T-helper 1 cell (primary cell): ENCODE results near the gene BACE1-AS.
"Not testable (repeated sequence)": the region's sequence is repeated elsewhere in the genome, so short reads cannot be mapped to it uniquely, and the experiment has no call there.

ENCODE experiments used
- DNase-seq, 5 donors: peaks; one replicate each; pipeline ENCODE4 v3.0.0-alpha.2; 2012 to 2020
- total RNA-seq, 4 donors: gene quantifications; one replicate each; lab custom pipeline; 2026; lab: John Stamatoyannopoulos, UW

BACE1-AS gene
- 6.2 to 13.4 (median 10.4) reads per million in 4 donors for total RNA-seq

DNA sequence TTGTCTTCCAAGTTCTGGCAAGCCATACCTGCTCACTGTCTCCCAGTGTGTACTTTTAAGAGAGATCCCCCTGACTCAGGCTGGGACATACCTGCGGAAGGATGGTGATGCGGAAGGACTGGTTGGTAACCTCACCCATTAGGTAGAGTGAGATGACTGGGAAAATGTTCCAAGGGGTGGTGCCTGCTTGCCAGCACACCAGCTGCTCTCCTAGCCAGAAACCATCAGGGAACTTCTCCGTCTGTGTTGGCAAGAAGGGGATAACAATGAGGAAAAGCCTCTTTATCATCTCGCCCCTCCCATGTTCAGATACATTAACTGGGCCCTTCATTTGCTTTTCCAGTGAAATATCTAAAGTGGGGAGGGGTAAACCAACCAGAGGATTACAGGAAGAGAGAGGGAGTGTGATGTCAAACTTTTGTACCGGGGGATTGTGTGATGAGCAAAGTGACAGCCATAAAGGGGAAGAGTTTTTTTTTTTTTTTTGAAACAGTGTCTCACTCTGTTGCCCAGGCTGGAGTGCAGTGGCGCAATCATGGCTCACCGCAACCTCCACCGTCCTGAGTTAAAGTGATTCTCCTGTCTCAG lies at the start of gene BACE1-AS:
TSS of gene BACE1-AS (plus strand) at position 538 of the 588 bp plus-strand sequence.
- DNase-seq: no peak

DNA sequence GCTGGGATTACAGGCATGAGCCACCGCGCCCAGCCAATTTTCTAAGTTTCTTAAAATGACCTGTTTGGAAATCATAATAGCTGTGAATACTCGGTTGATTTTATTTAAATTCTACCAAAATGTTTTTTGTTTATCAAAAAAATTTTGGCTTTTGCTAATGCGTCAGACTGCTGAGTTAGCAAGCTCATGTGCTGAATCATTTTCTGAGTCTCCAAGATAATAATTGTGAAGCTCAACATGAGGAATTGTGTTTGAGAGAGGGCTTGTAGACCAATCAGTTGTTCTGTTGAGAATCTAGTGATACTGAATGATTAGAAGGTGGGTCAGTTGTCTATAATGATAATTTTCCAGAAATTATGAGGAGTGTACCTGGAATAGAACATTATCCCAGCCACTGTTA lies 42.8 kb upstream of the BACE1-AS start:
- no peak for DNase-seq

DNA sequence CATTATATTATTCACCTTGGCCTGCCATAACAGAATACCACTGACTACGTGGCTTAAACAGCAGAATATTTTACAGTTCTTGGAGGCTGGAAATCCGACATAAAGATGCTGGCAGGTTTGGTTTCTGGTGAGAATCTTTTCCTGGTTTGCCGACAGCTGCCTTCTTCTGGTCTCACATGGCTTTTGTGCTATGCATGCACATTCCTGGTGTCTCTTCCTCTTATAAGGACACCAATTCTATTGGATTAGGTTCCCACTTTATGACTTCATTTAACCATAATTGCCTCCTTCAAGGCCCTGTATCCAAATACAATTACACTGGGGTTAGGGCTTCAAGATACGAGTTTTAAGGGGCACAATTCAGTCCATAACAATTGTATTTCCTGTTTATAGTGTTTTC lies 41.6 kb upstream of the BACE1-AS start:
- DNase-seq: no peak

DNA sequence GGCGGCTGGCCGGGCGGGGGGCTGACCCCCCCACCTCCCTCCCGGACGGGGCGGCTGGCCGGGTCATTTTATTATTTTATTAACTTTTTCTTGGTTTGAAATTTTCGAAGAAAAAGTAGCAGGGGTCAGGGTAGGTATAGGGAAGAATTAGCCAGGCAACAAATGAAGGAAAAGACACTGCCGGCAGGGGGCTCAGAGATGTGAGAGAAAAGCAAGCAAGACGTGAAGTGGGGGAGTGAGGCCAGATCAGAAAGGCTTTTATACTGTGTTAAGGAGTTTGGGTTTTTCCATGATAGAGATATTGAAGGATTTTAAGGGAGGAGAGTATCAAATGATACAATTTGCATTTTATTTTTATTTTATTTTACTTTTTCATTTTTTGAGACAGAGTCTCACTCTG lies 39.6 kb upstream of the BACE1-AS start:
- DNase-seq: no peak

DNA sequence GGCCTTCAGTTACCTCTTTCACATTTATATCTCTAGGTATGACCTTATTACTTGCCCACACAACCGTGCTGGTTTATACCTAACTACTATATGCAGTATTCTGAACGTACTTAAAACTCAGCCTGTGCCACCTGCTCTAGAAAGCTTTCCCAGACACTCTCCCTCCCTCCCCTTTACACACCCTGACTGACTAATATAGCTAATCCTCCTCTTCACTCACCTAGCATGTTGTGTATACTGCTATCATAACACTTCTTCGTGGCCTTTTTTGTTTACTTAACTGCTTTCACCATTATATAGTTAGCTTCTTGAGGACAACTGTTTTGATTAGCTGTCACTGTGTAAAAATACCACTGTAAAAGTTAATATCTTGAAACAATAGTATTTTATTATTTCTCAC lies 35.2 kb upstream of the BACE1-AS start:
- no peak for DNase-seq

DNA sequence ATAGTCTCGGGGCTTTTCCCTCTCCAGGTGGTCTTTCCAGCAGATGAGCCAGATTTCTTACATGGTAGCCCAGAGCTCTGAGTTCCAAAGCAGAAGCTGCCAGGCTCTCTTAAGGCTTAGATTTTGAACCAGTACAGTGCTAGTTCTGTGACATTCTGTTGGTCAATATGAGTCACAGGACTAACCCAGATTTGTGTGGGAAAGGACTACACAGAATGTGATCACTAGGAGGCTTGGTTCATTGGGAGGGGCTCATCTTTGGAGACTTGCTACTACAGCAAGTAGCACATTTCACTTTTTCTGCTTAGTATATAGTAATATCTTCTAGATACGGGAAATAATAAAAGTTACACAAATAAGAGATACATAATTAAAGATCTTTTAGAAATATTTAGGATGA lies 34.6 kb upstream of the BACE1-AS start:
- no peak for DNase-seq

DNA sequence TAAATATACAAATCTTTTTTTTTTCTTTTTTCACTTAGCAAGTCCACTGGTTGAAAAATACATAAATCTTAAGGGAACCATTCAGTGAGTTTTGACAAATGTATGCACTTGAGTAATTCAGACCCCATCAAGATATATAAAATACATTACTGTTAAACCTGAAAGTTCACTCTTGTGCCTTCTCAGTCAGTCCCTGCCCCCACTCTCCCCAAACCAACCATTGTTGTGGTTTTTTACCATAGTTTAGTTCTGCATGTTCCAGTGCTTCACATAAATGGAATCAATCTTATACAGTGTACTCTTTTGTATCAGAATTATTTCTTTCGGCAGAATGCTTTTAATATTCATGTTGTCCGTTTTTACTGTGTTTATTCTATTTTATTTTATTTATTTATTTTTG lies 32.6 kb upstream of the BACE1-AS start:
- DNase-seq: no peak

DNA sequence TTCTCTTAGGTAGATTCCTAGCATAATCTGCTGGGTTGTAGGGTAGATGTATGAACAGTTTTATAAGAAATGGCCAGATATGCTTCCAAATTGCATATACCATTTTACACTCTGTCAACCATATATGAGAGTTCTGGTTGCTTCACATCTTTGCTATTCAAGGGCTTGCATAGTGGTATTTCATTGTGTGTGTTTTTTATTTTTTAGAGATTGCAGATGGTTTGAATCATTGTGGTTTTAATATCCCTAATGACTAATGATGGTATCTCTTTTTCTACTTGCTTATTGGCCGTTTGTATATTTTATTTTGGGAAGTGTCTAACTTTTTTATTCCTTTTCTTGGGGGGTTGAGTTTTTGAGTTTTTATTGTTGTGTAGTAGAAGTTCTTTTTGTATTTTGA lies 31.7 kb upstream of the BACE1-AS start:
- no peak for DNase-seq

DNA sequence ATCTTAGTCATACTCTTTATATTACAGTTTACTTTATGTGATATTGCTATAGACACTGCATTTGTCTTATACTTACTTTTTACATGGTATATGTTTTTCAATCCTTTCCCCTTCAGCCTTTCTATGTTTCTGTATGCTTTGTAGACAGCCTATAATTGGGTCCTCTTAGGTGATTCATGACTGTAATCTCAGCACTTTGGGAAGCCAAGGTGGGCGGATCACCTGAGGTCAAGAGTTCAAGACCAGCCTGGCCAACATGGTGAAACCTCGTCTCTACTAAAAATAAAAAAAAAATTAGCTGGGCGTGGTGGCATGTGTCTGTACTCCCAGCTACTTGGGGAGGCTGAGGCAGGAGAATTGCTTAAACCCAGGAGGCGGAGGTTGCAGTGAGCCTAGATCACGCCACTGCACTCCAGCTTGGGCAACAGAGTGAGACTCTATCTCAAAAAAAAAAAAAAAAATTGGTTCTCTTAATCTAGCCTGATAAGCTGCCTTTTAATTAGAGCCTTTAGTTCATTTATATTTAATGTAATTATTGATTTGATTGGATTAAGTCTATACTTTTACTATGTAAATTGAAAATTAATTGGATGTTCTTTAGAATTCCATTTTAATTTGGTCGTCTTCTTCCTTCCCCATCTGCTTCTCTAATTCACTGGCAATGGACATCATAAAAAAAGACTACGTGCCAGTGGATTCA lies 26.4 kb upstream of the BACE1-AS start:
- DNase-seq: not testable (repeated sequence)

DNA sequence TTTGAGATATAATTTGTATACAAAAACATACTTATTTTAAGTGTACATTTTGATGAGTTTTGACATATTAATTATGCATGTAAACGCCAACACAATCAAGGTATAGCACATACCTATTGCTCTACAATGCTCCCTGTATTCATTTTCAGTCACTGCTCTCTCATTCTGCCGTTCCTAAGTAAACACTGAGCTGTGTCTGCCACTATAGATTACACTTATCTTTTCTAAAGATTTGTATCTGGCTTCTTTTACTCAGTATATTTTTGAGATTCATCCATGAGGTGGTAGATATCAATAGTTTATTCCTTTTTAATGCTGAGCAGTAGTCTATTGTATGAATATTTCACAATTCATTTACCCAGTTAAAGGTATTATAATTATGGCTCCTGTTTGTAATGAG lies 25.4 kb upstream of the BACE1-AS start:
- DNase-seq: no peak

DNA sequence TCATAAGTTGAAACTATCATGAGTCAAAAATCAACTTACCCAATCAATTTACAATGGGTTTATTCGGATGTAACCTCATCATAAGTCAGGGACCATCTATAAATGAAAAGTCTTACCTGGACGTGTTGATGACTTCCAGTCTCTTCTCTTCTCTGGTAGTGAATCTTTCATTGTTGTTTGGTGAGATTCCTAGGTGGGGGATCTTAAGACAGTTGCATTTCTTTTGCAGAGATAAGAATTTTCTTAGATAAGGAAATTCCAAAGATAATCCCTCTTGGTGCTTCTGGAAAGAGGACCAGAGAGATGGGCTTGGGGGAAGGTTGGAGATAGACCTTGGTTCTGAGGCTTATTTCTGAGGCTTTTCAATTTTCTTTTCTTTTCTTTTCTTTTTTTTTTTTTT lies 21.3 kb upstream of the BACE1-AS start:
- DNase-seq: no peak

DNA sequence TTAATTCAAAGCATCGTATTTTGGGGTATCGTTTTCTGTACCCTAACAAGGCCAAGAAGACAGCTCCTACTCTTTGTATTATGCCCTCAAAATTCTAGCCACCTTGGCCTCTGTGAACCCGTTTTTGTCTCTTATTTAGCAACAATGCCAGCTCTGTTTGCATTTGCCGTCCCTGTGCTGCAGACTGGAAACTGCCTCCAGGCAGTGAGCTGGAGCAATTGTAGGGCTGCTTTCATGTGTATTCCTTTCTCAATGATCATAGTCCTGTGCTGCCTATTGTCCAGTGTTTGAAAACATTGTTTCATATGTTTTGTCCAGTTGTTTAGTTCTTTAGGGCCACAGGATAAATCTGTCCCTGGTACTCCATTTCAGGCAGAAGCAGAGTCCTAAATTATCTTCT lies 19.9 kb upstream of the BACE1-AS start:
- no peak for DNase-seq

DNA sequence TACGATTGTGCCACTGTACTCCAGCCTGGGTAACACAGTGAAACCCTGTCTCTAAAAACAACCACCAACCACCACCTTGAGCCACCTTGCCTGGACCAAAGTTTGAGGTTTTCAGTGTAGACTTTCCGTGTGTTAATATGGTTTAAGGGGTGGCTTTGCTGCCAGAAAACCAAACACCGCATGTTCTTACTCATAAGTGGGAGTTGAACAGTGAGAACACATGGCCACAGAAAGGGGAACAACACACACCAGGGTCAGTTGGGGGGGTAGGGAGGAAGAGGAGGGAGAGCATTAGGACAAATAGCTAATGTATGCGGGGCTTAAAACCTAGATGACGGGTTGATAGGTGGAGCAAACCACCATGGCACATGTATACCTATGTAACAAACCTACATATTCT lies 19.0 kb upstream of the BACE1-AS start:
- DNase-seq: not testable (repeated sequence)

DNA sequence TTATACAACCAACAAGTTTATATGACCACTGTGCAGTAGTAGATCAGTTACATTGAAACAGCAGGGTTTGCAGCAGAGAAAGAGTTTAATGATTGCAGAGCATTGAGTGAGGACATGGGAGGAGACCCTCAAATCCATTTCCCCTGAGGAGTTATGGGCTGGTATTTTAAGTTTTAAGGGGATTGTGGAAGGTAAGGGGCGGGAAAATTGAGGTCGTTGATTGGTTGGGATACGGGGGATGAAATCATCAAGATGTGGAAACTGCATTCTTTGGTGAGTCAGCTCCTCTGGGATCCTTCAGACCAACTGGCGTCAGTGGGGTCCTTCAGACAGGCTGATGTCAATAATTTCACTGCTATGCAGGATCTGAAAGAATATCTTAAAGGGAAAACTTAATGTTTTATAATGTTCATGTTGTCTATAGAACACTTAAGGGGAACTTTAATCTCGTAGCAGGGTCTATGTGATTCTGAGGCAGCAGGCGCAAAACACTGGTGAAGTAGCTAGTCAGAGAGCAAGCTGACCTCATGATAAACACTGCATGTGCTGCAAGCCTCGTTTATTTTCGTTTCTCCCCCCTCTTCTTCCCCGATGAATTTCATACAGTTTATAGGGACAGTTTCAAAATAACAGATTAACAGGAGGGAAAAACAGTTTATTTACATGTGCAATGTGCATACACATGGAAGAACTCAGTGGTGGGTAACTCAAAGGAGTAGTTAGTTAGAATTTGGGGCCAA lies 17.4 kb upstream of the BACE1-AS start:
- no peak for DNase-seq

DNA sequence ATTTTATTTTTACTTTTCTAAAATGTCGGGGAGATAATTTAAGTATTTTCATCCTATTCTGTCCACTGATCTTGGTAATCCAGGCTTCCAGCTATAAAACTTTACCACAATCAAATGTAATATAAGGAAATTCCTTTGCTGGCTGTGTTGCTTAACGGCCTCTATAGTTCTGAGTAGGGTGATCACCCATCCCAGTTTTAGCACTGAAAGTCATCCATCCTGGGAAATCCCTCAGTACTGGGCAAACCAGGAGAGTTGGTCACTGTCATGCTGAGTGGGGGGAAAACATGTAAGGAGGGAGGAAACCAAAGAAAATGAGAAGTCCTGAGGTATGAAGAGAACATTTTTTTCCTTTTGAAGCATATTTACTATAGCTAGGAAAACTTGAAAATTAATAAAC lies 12.8 kb upstream of the BACE1-AS start:
- DNase-seq: no peak

DNA sequence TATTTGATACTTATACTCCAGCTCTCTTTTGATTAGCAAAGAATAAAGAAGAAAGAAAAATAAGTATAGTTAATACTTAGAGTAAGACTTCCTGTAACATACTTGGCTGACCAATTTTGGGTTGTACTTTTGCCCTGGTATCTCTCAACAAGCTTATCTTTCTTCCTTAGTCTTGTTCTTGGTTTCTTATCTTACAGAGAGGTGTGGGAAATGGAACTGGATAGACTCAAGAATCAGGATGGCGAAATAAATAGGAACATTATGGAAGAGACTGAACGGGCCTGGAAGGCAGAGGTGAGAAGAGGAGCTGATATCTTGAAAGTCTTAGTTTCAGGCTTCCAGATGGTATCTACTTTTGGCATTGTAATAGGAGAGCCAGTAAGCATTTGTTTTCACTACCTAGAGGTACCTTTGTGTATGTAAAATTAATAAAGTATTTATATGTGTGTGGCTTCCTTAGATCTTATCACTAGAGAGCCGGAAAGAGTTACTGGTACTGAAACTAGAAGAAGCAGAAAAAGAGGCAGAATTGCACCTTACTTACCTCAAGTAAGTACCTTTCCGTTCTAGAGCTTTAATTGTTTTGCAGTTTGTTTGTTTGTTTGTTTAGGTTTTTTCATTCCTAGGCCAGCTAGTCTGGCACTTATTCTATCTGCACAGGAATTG lies 11.3 kb upstream of the BACE1-AS start:
- peak in 1 of 5 donors; percentile 66 for DNase-seq

DNA sequence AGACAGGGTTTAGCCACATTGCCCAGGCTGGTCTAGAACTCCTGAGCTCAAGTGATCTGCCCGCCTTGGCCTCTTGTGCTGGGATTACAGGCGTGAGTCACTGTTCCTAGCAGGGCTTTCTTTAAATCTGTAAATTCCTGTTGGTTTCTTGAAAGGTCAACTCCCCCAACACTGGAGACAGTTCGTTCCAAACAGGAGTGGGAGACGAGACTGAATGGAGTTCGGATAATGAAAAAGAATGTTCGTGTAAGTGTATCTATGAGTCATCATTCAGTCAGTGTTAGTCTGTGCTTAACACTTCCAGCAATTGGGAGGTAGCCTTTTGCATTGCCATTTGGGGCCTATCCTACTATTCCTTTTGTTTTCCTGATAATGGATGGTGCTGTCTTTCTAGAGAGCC lies 10.0 kb upstream of the BACE1-AS start:
- DNase-seq: no peak

DNA sequence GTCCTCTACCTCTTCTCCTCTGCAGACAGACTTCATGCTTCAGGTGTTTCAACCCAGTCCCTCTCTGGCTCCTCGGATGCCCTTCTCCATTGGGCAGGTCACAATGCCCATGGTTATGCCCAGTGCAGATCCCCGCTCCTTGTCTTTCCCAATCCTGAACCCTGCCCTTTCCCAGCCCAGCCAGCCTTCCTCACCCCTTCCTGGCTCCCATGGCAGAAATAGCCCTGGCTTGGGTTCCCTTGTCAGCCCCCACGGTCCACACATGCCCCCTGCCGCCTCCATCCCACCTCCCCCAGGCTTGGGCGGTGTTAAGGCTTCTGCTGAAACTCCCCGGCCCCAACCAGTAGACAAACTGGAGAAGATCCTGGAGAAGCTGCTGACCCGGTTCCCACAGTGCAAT lies 9.3 kb upstream of the BACE1-AS start:
- no peak for DNase-seq

DNA sequence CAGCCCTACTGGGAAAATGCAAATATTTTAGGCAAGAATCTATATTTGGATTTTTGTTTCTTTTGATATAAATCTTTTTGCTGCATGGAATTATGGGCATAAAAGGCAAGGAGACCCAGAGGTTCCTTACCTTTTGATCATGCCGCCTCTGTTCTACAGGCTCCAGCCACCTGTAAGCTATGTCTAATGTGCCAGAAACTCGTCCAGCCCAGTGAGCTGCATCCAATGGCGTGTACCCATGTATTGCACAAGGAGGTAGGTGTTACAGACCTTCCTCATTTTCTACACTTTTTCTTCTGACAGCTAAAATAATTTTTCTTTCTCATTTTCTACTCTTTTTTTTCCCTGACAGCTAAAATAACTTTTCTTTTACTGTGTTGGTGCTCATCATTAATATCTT lies 8.2 kb upstream of the BACE1-AS start:
- DNase-seq: no peak

DNA sequence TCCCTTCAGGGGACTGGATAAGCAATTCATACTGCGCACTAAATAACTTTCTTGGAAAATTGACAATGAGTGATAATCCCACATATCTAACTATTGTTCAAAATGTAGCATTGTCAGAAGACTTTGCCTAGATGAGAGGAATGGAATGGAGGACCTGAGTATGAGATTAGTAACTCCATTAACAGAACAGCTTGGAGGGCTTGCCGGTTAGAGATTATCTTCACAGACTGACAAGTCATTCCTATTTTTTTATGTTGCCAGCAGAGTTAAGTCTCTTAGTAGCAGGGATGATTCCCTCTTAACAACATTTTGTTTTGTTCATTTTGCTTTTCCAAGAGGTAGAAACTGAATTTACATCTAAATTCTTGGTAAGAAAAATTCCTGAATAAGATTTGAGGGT lies 7.1 kb upstream of the BACE1-AS start:
- no peak for DNase-seq

DNA sequence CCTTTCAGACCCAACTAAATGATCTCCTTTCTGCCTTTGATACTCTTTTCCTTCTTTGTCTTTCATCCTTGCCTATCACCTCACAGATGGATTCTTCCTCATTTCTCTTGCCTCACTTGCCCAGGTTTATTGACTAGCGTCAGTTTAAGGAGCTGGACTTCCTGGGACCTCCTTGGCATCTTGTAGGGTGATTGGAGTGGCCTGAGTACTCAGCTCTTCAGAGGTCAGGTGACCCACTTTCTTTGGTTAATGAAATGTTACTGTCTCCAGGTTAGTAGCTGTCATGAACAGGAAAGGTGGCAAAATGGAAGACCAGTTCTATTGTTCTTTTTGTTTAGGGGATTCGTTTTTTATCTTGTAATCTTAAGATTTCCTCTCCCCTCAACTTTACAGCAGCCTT lies 4.6 kb upstream of the BACE1-AS start:
- DNase-seq: no peak

DNA sequence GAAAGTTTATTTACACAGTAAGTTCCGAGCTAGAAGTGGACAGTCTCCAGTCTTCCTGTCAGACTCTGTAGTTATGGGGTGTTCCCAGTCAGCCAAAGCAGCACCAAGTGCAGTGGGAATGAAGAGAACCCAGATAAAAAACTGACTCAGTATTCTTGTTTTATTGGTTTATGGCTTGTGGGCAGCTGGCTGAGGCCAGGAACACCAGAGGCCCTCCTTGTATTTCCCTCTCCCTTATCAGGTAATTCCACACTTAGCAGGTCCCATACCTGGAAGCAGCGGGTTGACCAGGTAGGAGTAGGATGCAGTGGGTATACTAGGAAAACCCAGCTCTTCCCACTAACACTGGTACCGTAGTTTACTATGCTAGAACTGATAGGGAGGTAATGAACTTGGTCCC lies 3.5 kb upstream of the BACE1-AS start:
- DNase-seq: no peak

DNA sequence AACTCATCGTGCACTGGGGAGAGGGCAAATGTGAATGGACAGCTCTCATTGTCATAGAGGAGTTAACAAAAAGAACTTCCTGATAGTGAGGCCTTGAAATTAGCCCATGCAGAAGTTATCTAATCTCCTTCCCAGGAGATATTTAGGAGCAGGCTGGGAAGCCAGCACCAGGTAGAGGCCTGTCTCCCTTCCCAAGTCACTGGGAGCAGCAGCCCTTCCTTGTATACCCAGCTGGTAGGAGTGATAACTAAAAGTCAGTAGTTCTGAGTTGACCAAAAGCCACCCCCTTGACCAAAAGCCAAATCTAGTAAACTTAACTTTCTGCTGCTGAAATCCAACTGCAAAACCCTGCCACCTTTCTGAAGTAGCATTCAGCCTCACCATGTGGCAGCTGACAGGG lies 1.4 kb upstream of the BACE1-AS start:
- no peak for DNase-seq

DNA sequence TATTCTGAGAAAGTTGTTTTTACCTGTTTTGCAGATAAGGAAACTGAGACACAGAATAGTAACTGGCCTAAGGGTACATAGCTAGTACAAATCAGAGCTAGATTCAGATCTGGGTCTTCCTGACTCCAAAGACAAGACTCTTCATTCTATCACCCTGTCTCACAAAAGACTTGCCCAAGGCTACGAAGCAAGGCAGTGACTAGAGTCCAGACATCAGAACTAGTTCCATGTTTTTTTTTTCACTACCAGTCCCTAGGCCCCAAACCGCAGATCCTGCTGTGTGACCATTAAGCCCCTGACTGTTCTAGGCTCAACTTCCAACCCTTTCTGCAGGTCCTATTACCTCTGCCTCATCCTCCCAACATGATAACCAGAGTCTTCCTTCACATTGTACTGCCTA lies 1.5 kb downstream of the BACE1-AS start:
- DNase-seq: no peak
